SK-N-SH (cell line): ENCODE results near the gene SPAM1.

ENCODE experiments used
- CTCF ChIP-seq: fragments of 200-600 bp; sonication (generic); IDR thresholded peaks from 2 replicates; pipeline ENCODE4 v1.6.1; 2017; ENCODE audit warnings: antibody characterized with exemption, mild to moderate bottlenecking, moderate library complexity
- FOXM1 ChIP-seq: IDR thresholded peaks from 2 replicates; pipeline ENCODE4 v1.4.0; 2012; ENCODE audit warnings: low read depth, mild to moderate bottlenecking
- RCOR1 ChIP-seq: fragments of 150-350 bp; IDR thresholded peaks from 2 replicates; pipeline ENCODE4 v1.6.1; 2017; ENCODE audit warnings: antibody characterized with exemption, low read length
- RFX5 ChIP-seq: IDR thresholded peaks from 2 replicates; pipeline ENCODE4 v1.6.1; 2012; ENCODE audit warnings: mild to moderate bottlenecking, improper control_type of control experiment, low read length
- SMC3 ChIP-seq: IDR thresholded peaks from 2 replicates; pipeline ENCODE4 v1.6.1; 2012; ENCODE audit warnings: low read depth, low read length, improper control_type of control experiment
- YY1 ChIP-seq: IDR thresholded peaks from 2 replicates; pipeline ENCODE4 v1.4.0; 2012; ENCODE audit warnings: low read depth, mild to moderate bottlenecking

- TF ChIP-seq RCOR1 (no peak), CTCF (no peak), FOXM1 (no peak), RFX5 (no peak), YY1 (no peak), SMC3 (no peak)
Observed at GRCh38 chr7:123929655-123930054, 4.6 kb downstream of the SPAM1 start.
